GM19395 (cell line): ENCODE data around the gene AUH.

Source experiments
- ATAC-seq: cut with Tn5 transposase; IDR thresholded peaks from one replicate; pipeline ENCODE4 v1.9.1; 2021; ENCODE audit warnings: mild to moderate bottlenecking, moderate library complexity; ENCODE audit not compliant: unreplicated experiment

AUH gene

DNA sequence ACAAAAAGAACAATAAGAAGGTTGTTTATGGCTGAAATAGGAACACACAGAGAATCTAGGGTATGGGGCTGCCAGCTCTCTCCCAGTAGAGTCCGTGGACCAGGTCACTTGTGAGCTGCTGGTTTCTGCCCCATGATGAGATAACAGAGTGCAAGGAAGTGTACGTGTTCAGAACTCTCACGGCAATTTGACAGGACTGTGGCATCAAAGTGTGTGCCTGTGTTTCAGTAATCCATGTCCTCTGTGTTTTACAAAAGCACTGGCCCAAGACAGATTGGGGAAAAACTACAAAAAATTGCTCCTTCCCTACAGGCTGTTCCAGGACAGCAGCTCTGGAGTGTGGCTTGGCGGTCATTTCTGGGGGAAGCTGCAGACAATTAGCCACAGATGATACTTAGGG, 184.6 kb downstream of the AUH start:
- ATAC-seq = no peak

DNA sequence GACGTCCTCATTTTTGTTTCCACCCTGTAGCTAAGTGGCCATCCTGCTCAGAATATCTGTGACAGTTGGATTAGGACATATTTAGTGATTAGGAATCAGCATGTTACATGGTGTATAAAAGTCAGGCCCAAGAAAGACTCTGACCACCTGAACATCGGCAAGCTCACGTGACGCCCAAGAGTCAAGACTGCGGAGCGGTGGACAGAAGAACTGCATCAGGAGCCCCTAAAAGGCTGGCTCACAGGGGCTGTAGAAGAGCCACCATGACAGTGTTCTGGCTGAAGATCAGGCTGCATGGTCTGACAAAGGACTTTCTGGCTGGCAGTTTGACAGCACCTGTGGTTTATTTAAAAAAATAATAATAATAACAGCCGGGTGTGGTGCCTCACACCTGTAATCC, 185.3 kb downstream of the AUH start:
- no peak for ATAC-seq

- no peak for ATAC-seq
Observed at GRCh38 chr9:91174772-91175171, 186.9 kb downstream of the AUH start.

- ATAC-seq = no peak
Observed at GRCh38 chr9:91172329-91172728, 189.4 kb downstream of the AUH start.

- ATAC-seq = no peak
Observed at GRCh38 chr9:91170951-91171350, 190.8 kb downstream of the AUH start.

GRCh38 chr9:91166796-91167366, 194.8 kb downstream of the AUH start:
- ATAC-seq = no peak

DNA sequence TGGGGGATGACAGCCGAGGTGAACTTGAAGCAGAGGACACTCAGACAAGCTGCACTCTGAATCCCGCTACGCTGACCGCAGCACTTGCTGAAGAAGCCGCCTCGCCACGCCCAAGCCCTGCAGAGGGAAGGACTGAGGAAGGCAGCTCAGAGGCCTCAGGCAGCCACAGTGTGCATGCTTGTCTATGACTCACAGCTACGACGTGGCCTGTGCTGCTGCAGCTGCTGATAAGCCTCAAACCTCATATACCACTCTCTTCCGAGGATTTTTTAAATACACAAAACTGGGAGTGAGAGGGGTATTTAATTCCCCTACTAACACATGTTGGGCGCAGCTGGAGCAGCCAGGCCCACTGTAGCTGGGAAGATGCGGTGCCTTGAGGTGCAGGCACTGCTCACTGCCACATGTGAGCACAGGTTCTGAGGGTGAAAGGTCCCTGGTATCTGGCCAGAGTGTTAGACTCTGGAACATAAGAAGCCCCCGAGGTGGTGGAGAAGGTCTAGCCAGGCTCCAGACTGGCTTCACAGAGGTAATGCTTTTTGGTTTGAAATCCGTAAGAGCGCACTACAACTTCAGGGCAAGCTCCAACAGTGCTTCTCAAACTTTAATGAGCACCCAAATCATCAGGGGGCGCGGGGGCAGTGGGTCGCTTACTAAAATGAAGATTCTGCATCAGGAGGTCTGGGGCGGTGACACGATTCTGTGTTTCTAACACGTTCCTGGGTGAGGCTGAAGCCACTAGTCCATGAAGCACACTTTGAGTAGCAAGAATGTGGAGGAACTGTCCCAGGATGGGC, 196.8 kb downstream of the AUH start:
- peak; percentile 63 for ATAC-seq
